Effector CD4-positive, alpha-beta T cell (primary cell): ENCODE results near the gene RAB7A.

Experiments used
- DNase-seq: peaks from one replicate; pipeline ENCODE4 v3.0.0-alpha.2; 2020

Gene RAB7A

GRCh38 chr3:128858167-128858566 lies 132.2 kb downstream of the RAB7A start:
- DNase-seq, result no peak

- no peak for DNase-seq
Measured at GRCh38 chr3:128859630-128860029, 133.6 kb downstream of the RAB7A start.

DNA sequence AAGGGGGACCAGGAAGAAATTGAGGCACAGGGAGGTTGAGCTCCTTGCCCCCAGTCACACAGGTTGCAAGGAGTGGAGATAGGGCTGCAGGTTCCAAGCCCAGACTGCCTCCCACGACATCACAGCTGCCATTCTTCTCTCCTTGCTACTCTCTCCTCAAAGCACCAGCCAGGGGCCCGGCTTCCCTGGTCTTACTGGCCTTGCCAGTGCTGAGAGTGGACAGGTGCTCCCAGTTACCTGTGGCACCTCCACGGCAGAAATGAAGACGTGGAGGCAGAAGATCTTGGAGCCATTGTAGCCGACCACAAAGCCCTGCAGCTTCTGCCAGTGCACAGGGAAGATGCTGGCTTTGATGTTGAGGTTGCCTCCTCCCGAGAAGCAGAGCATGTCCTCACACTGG lies 135.5 kb downstream of the RAB7A start:
- DNase-seq, result no peak

GRCh38 chr3:128863560-128863959 lies 137.6 kb downstream of the RAB7A start:
- no peak for DNase-seq
